ENCODE data around the gene PI4KB. TPM values are rescaled to one million over a fixed set of nuclear protein-coding genes. Genes with fewer than 3 reads are reported as not detected.

The PI4KB gene
- total and polyA plus RNA-seq, 9 of the 15 experiments (the other 6 are each of a cell fraction or from before 2014, with no cell fraction given) = 3.1 to 65.4 (median 45.1) TPM

DNA sequence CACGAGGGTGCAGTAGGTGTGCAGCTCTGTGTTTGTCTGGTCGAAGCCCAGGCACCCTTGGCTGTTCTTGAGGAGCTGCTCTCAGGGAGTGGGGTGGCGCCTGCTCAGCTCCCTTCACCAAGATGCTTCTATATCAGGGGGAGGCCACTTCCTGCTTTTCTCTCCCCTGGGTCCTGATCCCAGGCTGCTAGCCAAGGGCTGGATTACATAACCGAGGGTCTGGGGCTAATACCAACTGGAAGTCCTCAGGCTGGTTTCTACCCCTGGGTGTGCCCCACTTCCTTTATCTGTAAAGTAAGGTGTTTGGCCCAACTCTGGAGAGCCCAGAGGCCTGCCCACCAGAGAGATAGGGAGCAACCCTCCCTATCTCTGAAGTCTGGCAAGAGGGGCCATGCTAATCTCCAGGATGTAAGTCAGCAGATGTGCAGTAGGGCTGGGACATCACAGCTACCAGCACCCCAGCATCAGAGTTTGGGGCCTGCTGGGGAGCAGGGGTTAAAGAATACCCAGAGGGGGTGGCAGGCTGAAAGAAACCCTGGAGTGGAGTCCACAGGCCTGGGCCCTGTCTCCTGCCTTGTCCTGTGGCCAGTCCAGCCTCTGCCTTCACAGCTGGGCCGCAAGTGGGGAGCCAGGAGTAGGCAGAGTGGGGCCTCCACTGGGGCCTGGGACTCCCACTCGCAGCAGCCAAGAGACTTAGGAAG lies 43.1 kb upstream of the PI4KB start (continued):
- TF ChIP-seq, protein P1, sequence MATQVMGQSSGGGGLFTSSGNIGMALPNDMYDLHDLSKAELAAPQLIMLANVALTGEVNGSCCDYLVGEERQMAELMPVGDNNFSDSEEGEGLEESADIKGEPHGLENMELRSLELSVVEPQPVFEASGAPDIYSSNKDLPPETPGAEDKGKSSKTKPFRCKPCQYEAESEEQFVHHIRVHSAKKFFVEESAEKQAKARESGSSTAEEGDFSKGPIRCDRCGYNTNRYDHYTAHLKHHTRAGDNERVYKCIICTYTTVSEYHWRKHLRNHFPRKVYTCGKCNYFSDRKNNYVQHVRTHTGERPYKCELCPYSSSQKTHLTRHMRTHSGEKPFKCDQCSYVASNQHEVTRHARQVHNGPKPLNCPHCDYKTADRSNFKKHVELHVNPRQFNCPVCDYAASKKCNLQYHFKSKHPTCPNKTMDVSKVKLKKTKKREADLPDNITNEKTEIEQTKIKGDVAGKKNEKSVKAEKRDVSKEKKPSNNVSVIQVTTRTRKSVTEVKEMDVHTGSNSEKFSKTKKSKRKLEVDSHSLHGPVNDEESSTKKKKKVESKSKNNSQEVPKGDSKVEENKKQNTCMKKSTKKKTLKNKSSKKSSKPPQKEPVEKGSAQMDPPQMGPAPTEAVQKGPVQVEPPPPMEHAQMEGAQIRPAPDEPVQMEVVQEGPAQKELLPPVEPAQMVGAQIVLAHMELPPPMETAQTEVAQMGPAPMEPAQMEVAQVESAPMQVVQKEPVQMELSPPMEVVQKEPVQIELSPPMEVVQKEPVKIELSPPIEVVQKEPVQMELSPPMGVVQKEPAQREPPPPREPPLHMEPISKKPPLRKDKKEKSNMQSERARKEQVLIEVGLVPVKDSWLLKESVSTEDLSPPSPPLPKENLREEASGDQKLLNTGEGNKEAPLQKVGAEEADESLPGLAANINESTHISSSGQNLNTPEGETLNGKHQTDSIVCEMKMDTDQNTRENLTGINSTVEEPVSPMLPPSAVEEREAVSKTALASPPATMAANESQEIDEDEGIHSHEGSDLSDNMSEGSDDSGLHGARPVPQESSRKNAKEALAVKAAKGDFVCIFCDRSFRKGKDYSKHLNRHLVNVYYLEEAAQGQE (IDR thresholded peaks at IDR 0.05; ENCODE audit: borderline replicate concordance) = 0 out of 2 replicates have a peak, but pooled peaks have one; percentile 11
- TF ChIP-seq, protein P1 (CRISPR knock-in tag; IDR thresholded peaks at IDR 0.05; ENCODE audit: low read depth) = no peak
- TF ChIP-seq STAG1 (CRISPR knock-in tag; IDR thresholded peaks at IDR 0.05; ENCODE audit: borderline replicate concordance) (no peak), EP300 (IDR thresholded peaks at IDR 0.05; ENCODE audit: low read length) (no peak), PCBP1 (IDR thresholded peaks at IDR 0.05; ENCODE audit: low read depth, low read length, poor library complexity, severe bottlenecking) (no peak), DNMT1 (IDR thresholded peaks at IDR 0.05) (no peak), HNRNPLL (IDR thresholded peaks at IDR 0.05; ENCODE audit: low read depth, low read length, poor library complexity, severe bottlenecking) (no peak), SIX5 (IDR thresholded peaks at IDR 0.05; ENCODE audit: borderline replicate concordance in 1 of 2, insufficient read depth in 1 of 2, low read depth in 1 of 2, low read length in 2 of 2) (no peak), ETV5 (CRISPR knock-in tag; IDR thresholded peaks at IDR 0.05; ENCODE audit: low read depth) (0 out of 2 replicates have a peak, but pooled peaks have one; percentile 56), NFYB (IDR thresholded peaks at IDR 0.05; ENCODE audit: extremely low read depth, insufficient read length) (no peak), IRF2 (CRISPR knock-in tag; IDR thresholded peaks at IDR 0.05) (no peak)
- TF ChIP-seq, protein P2, sequence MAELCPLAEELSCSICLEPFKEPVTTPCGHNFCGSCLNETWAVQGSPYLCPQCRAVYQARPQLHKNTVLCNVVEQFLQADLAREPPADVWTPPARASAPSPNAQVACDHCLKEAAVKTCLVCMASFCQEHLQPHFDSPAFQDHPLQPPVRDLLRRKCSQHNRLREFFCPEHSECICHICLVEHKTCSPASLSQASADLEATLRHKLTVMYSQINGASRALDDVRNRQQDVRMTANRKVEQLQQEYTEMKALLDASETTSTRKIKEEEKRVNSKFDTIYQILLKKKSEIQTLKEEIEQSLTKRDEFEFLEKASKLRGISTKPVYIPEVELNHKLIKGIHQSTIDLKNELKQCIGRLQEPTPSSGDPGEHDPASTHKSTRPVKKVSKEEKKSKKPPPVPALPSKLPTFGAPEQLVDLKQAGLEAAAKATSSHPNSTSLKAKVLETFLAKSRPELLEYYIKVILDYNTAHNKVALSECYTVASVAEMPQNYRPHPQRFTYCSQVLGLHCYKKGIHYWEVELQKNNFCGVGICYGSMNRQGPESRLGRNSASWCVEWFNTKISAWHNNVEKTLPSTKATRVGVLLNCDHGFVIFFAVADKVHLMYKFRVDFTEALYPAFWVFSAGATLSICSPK (IDR thresholded peaks at IDR 0.05; ENCODE audit: borderline replicate concordance) = no peak
- TF ChIP-seq, protein P3, sequence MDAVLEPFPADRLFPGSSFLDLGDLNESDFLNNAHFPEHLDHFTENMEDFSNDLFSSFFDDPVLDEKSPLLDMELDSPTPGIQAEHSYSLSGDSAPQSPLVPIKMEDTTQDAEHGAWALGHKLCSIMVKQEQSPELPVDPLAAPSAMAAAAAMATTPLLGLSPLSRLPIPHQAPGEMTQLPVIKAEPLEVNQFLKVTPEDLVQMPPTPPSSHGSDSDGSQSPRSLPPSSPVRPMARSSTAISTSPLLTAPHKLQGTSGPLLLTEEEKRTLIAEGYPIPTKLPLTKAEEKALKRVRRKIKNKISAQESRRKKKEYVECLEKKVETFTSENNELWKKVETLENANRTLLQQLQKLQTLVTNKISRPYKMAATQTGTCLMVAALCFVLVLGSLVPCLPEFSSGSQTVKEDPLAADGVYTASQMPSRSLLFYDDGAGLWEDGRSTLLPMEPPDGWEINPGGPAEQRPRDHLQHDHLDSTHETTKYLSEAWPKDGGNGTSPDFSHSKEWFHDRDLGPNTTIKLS (IDR thresholded peaks at IDR 0.05; ENCODE audit: borderline replicate concordance, low read depth) = no peak
- TF ChIP-seq, protein P4, sequence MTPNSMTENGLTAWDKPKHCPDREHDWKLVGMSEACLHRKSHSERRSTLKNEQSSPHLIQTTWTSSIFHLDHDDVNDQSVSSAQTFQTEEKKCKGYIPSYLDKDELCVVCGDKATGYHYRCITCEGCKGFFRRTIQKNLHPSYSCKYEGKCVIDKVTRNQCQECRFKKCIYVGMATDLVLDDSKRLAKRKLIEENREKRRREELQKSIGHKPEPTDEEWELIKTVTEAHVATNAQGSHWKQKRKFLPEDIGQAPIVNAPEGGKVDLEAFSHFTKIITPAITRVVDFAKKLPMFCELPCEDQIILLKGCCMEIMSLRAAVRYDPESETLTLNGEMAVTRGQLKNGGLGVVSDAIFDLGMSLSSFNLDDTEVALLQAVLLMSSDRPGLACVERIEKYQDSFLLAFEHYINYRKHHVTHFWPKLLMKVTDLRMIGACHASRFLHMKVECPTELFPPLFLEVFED (CRISPR knock-in tag; conservative IDR thresholded peaks at IDR 0.05) = no peak
